SKM-1 treated with dmso at 0.1 percent for 144 hours (cell line): Measurements from ENCODE around the gene HPS5.

ENCODE experiments used
- DNase-seq: peaks from one replicate; lab custom pipeline; 2025; ENCODE audit not compliant: unreplicated experiment; lab: John Stamatoyannopoulos, UW

The HPS5 gene

GRCh38 chr11:18243783-18244362, 78.1 kb downstream of the HPS5 start:
- DNase-seq, result peak; percentile 63

- DNase-seq, result no peak
These were observed 82.3 kb downstream of the HPS5 start for GRCh38 chr11:18239655-18240054.

GRCh38 chr11:18236664-18237356, 85.1 kb downstream of the HPS5 start, which contains the start of gene SAA4:
Gene SAA4, minus strand, starts transcription at chr11:18236802. Its CDS starts 876 bp downstream, at chr11:18235926.
- no peak for DNase-seq

- DNase-seq, result no peak
These were observed 86.3 kb downstream of the HPS5 start for GRCh38 chr11:18235394-18236334.

GRCh38 chr11:18233912-18234311, 88.0 kb downstream of the HPS5 start:
- no peak for DNase-seq

GRCh38 chr11:18230859-18231258, 91.1 kb downstream of the HPS5 start:
- no peak for DNase-seq

GRCh38 chr11:18229501-18229900, 92.4 kb downstream of the HPS5 start:
- DNase-seq, result peak; percentile 2
